ENCODE results near the gene IRF2.

IRF2 gene

GRCh38 chr4:184427687-184428086 lies 46.7 kb downstream of the IRF2 start:
- no peaks in the 10 kb centered on the region for H3K27me3 ChIP-seq (replicated peaks)
- no peak for DNase-seq
- TF ChIP-seq CTCF (IDR thresholded peaks at IDR 0.05; ENCODE audit: low read depth, low read length, missing control alignments): no peak
- H3K36me3 ChIP-seq (replicated peaks): peaks cover 13% of the 10 kb centered on the region
- H3K27ac ChIP-seq: no peak overlapping the region
- in situ Hi-C loops (cut with HindIII; ENCODE audit: low pct_ligation_motif_present, low sequenced_read_pairs): no loop called here
- no peak overlapping the region for H3K4me3 ChIP-seq (ENCODE audit: low read depth, low read length)

GRCh38 chr4:184427093-184427492 lies 47.3 kb downstream of the IRF2 start:
- Histone ChIP-seq H3K27ac (no peak overlapping the region), H3K4me3 (ENCODE audit: low read depth, low read length) (no peak overlapping the region), H3K36me3 (replicated peaks) (peaks cover 13% of the 10 kb centered on the region), H3K27me3 (replicated peaks) (no peaks in the 10 kb centered on the region)
- no peak for DNase-seq
- TF ChIP-seq CTCF (IDR thresholded peaks at IDR 0.05; ENCODE audit: low read depth, low read length, missing control alignments): no peak
- in situ Hi-C loops (cut with HindIII; ENCODE audit: low pct_ligation_motif_present, low sequenced_read_pairs): no loop called here

GRCh38 chr4:184424993-184425758 lies 49.2 kb downstream of the IRF2 start:
- no peak for DNase-seq
- in situ Hi-C loops (cut with HindIII; ENCODE audit: low pct_ligation_motif_present, low sequenced_read_pairs): no loop called here
- no peak overlapping the region for H3K27ac ChIP-seq
- no peak for TF ChIP-seq CTCF (IDR thresholded peaks at IDR 0.05; ENCODE audit: low read depth, low read length, missing control alignments)
- no peak overlapping the region for H3K4me3 ChIP-seq (ENCODE audit: low read depth, low read length)
- no peaks in the 10 kb centered on the region for H3K27me3 ChIP-seq (replicated peaks)
- H3K36me3 ChIP-seq (replicated peaks): peaks cover 13% of the 10 kb centered on the region

- in situ Hi-C loops (cut with HindIII; ENCODE audit: low pct_ligation_motif_present, low sequenced_read_pairs): no loop called here
- H3K27me3 ChIP-seq (replicated peaks): no peaks in the 10 kb centered on the region
- no peak overlapping the region for H3K4me3 ChIP-seq (ENCODE audit: low read depth, low read length)
- H3K36me3 ChIP-seq (replicated peaks): peaks cover 13% of the 10 kb centered on the region
- TF ChIP-seq CTCF (IDR thresholded peaks at IDR 0.05; ENCODE audit: low read depth, low read length, missing control alignments): no peak
- no peak for DNase-seq
- H3K27ac ChIP-seq: no peak overlapping the region
These were observed 50.1 kb downstream of the IRF2 start for GRCh38 chr4:184424279-184424678.

GRCh38 chr4:184423003-184423686 lies 51.2 kb downstream of the IRF2 start:
- peaks cover 15% of the 10 kb centered on the region for H3K36me3 ChIP-seq (replicated peaks)

More at GRCh38 chr4:184423003-184423686, 51.2 kb downstream of the IRF2 start:
- DNase-seq: no peak
- in situ Hi-C loops (cut with HindIII; ENCODE audit: low pct_ligation_motif_present, low sequenced_read_pairs): no loop called here
- Histone ChIP-seq H3K27ac (no peak overlapping the region), H3K27me3 (replicated peaks) (no peaks in the 10 kb centered on the region), H3K4me3 (ENCODE audit: low read depth, low read length) (no peak overlapping the region)
- no peak for TF ChIP-seq CTCF (IDR thresholded peaks at IDR 0.05; ENCODE audit: low read depth, low read length, missing control alignments)
